Right lobe of liver (tissue), 6 donors: ENCODE data around the gene MYL1. TPM values are rescaled to one million over a fixed set of nuclear protein-coding genes. Genes with fewer than 3 reads are reported as not detected.

ENCODE experiments used
- ATAC-seq, 4 donors: fragments of 200-7000 bp; cut with Tn5 transposase; one replicate each; pipeline ENCODE4 v1.9.1; 2020; ENCODE audit warnings: mild to moderate bottlenecking in 4 of 4, moderate library complexity in 4 of 4
- DNase-seq, 3 donors: peaks; one replicate each; pipeline ENCODE4 v3.0.0-alpha.2; 2020
- H3K27ac ChIP-seq, 3 donors: fragments of 200-600 bp; one replicate each; pipeline ENCODE4 v1.8.0; 2022
- H3K27me3 ChIP-seq, 2 donors: fragments of 200-600 bp; one replicate each; pipeline ENCODE4 v1.8.0; 2022
- H3K36me3 ChIP-seq, 4 donors: fragments of 200-600 bp; sonication (generic) in 1 of 4; one replicate each; pipeline versions ENCODE4 v1.5.1 to v1.8.0; 2017 to 2022; ENCODE audit warnings: control low read depth in 1 of 4
- H3K4me1 ChIP-seq, 4 donors: fragments of 200-600 bp; sonication (generic) in 1 of 4; one replicate each; pipeline versions ENCODE4 v1.5.1 to v1.8.0; 2017 to 2022; ENCODE audit warnings: control low read depth in 1 of 4
- H3K4me3 ChIP-seq, 3 donors: fragments of 200-600 bp; one replicate each; pipeline ENCODE4 v1.8.0; 2022
- H3K9me3 ChIP-seq, 4 donors: fragments of 200-600 bp; sonication (generic) in 1 of 4; one replicate each; pipeline versions ENCODE4 v1.5.1 to v1.8.0; 2017 to 2022; ENCODE audit warnings: control low read depth in 1 of 4
- POLR2A ChIP-seq: fragments of 450-650 bp; IDR thresholded peaks from one replicate; pipeline ENCODE4 v1.6.1; 2017; ENCODE audit warnings: antibody characterized with exemption, mild to moderate bottlenecking
- WGBS: methylation state at CpG from one replicate; pipeline ENCODE4 v1.1.6; 2018; ENCODE audit warnings: low coverage, low lambda C conversion rate; ENCODE audit not compliant: insufficient coverage; ENCODE audit errors: missing lambda C conversion rate; 5-methylcytosine and 5-hydroxymethylcytosine counted together
- intact Hi-C, 2 donors: fragments of 100-400 bp; cut with DNase I; formaldehyde crosslinking; loops; one replicate each; pipeline versions ENCODE4 v1.11.2 to v1.14.1; 2022
- small RNA-seq, 2 experiments: library from RNA; depleted of rRNA; stranded (forward); fragments of <200 nt; gene quantifications; one replicate each; pipeline ENCODE3, GENCODE V24; 2016
- total RNA-seq, 6 experiments: library from RNA; depleted of rRNA in 2 of 6; stranded (reverse); fragments of >200 nt in 2 of 6; fragmentation: NEBNext Ultra II Directional in 3 of 6; extraction: Animal tissue kit (Norgen Biotek cat#: 25700) in 3 of 6; gene quantifications; one replicate each; pipeline versions ENCODE4 v1.1.0 to v1.2.4, GENCODE V29; 2016 to 2023
- TF ChIP-seq, protein P1 (sequence below), 4 donors: fragments of 200-600 bp in 3 of 4; fragments of 450-650 bp in 1 of 4; IDR thresholded peaks; one replicate each; pipeline versions ENCODE4 v1.5.1 to v1.8.0; 2016 to 2022; ENCODE audit warnings: antibody characterized with exemption in 4 of 4, mild to moderate bottlenecking in 2 of 4
- donor health status: DM: no; HTN: yes; CAD: no.
- donor health status: DM: no; HTN: no; CAD: no.
- donor health status: DM: no; HTN: no; CAD: no.
- donor health status: DM: no; HTN: yes; CAD: no.
- donor health status: DM: no; HTN: yes; CAD: no.

Gene MYL1
- total RNA-seq, 6 experiments from 2014 or later = 0.28 to 1.3 TPM; not detected in 4

DNA sequence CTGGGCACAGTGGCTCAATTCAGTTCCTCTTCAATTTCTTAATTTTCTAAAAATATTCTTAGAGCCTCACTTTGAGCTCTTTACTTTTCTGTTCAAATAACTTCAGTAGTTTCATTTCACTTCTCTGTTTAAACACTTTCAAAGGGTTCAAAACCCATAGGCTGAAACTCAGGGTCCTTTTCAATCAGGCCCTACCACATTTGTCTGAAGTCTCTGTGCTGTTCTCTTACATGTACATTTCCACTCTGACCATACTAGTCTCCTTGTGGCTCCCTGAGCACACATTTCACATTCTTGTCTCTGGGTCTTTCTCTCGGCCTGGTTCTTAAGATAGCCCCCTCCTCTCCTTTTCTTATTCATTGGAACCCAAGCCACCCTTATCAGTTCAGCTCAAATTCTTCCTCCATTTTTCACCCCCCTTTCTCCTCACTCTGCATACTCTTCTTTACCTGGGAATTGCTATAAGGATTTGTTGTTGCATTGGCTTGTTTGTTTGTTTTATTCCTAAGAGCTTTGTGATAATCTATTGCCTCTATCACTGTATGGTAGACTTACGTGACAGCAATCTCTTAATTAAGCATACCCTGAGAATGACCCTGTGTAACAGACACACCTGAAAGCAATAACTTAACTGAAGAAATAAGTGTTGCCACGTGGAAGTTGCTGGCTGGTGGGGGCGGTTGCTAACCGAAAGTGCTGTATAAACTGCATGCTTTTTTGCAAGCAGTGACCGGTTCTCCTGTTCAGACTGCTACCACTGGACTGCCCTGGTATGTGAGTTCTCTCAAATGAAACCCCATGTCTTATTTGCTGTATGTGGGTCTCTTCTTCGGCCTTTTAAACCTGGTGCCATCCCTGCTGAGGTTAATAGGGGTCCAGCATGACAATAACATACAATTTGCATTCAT lies 62.0 kb downstream of the MYL1 start:
- DNase-seq = no peak
- intact Hi-C loops = loop anchor here in 1 of 2 donors (10.0 kb wide), 1 partner anchor 142 kb away; no protein-coding TSS in a partner anchor

DNA sequence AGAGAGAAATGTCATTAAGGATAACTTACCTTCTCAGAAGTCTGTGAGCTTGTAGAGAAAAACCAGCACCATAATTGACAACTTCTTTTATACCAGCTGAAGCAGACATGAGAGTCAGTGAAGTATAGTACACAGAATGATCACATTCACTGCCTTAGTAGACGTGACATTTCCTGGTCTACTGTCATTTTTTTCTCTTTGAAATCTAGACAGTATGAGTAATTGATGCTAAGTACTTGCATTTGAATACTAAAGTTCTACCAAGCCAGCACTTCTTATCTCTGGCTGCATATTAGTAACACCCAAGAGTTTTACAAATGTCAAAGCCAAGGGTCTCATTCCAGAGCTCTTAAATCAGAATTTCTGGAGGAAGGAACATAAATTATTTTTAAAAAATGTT lies 64.4 kb downstream of the MYL1 start:
- Histone ChIP-seq H3K9me3 (no peaks in the 10 kb centered on the region), H3K4me1 (no peaks in the 10 kb centered on the region), H3K4me3 (no peak overlapping the region), H3K27ac (no peak overlapping the region), H3K36me3 (no peaks in the 10 kb centered on the region), H3K27me3 (no peaks in the 10 kb centered on the region)
- DNase-seq (no peak), ATAC-seq (no peak)
- no peak for TF ChIP-seq POLR2A
- TF ChIP-seq, protein P1, sequence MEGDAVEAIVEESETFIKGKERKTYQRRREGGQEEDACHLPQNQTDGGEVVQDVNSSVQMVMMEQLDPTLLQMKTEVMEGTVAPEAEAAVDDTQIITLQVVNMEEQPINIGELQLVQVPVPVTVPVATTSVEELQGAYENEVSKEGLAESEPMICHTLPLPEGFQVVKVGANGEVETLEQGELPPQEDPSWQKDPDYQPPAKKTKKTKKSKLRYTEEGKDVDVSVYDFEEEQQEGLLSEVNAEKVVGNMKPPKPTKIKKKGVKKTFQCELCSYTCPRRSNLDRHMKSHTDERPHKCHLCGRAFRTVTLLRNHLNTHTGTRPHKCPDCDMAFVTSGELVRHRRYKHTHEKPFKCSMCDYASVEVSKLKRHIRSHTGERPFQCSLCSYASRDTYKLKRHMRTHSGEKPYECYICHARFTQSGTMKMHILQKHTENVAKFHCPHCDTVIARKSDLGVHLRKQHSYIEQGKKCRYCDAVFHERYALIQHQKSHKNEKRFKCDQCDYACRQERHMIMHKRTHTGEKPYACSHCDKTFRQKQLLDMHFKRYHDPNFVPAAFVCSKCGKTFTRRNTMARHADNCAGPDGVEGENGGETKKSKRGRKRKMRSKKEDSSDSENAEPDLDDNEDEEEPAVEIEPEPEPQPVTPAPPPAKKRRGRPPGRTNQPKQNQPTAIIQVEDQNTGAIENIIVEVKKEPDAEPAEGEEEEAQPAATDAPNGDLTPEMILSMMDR (IDR thresholded peaks at IDR 0.05) = no peak
- intact Hi-C loops = loop anchor here in 1 of 2 donors (10.0 kb wide), 1 partner anchor 144 kb away; no protein-coding TSS in a partner anchor
- 27% methylated on average over 1 of the region's 1 CpG for WGBS

More for the DNA sequence above, 62.0 kb downstream of the MYL1 start:
- no peaks in the 10 kb centered on the region for H3K4me1 ChIP-seq
- no peaks in the 10 kb centered on the region for H3K36me3 ChIP-seq
- no peaks in the 10 kb centered on the region for H3K9me3 ChIP-seq
- no peak for ATAC-seq
- no peaks in the 10 kb centered on the region for H3K27me3 ChIP-seq
- 66% methylated on average over 7 of the region's 7 CpGs for WGBS
- no peak overlapping the region for H3K27ac ChIP-seq
- H3K4me3 ChIP-seq = no peak overlapping the region
- TF ChIP-seq, protein P1 (IDR thresholded peaks at IDR 0.05) = no peak
- no peak for TF ChIP-seq POLR2A

Small RNA genes lying within 50 kb of the gene (small RNA-seq; reads per million reads assigned to genes)
- gene RF00019 = 0 reads per million in 2 experiments

Other genes starting within 250 kb of the MYL1 start
- 10 to 100 TPM in 3 of 6 experiments, 1 to 10 TPM in 3; 7.1 to 19.1 (median 11.1) TPM for gene KANSL1L, start 143.8 kb downstream of the MYL1 start, total RNA-seq
- 10 to 100 TPM; 13.4 to 30.2 (median 22.3) TPM for gene ACADL, start 89.7 kb downstream of the MYL1 start, total RNA-seq
- gene LANCL1, start 161.6 kb upstream of the MYL1 start, total RNA-seq = 10 to 100 TPM; 16.1 to 20.6 (median 17.5) TPM
- 1,000 to 10,000 TPM; 1,066 to 2,150 (median 1,343) TPM for gene CPS1, start 241.4 kb upstream of the MYL1 start, total RNA-seq